Psoas muscle (tissue), 8 donors: Measurements from ENCODE around the gene PLET1. TPM values are rescaled to one million over a fixed set of nuclear protein-coding genes. Genes with fewer than 3 reads are reported as not detected.

Experiments used
- ATAC-seq, 4 donors: fragments of 200-7000 bp; cut with Tn5 transposase; one replicate each; pipeline ENCODE4 v1.9.1; 2020; ENCODE audit warnings: moderate library complexity in 3 of 4, mild to moderate bottlenecking in 2 of 4
- DNase-seq, 2 donors: peaks; one replicate each; pipeline ENCODE4 v3.0.0-alpha.2; 2020
- H3K27ac ChIP-seq: fragments of 200-600 bp; one replicate; pipeline ENCODE4 v1.8.0; 2022
- H3K27me3 ChIP-seq, 3 donors: fragments of 200-600 bp in 1 of 3; one replicate each; pipeline versions ENCODE4 v1.6.1 to v1.8.0; 2013 to 2022; ENCODE audit warnings: low read length in 2 of 3, mild to moderate bottlenecking in 2 of 3, moderate library complexity in 1 of 3; ENCODE audit not compliant: insufficient read depth in 3 of 3
- H3K36me3 ChIP-seq, 2 donors: fragments of 200-600 bp in 1 of 2; one replicate each; pipeline versions ENCODE4 v1.6.1 to v1.8.0; 2013 to 2022; ENCODE audit warnings: low read depth in 1 of 2, mild to moderate bottlenecking in 1 of 2, moderate library complexity in 1 of 2; ENCODE audit not compliant: insufficient read depth in 1 of 2
- H3K4me1 ChIP-seq: fragments of 200-600 bp; one replicate; pipeline ENCODE4 v1.8.0; 2022
- H3K4me3 ChIP-seq: fragments of 200-600 bp; one replicate; pipeline ENCODE4 v1.8.0; 2022; ENCODE audit warnings: mild to moderate bottlenecking
- H3K9me3 ChIP-seq: fragments of 200-600 bp; one replicate; pipeline ENCODE4 v1.8.0; 2022
- CTCF ChIP-seq: fragments of 200-600 bp; IDR thresholded peaks from one replicate; pipeline ENCODE4 v1.8.0; 2022; ENCODE audit warnings: antibody characterized with exemption
- WGBS, 3 donors: extraction: QIAGEN DNeasy Blood & Tissue Kit; methylation state at CpG; one replicate each; pipeline versions ENCODE4 v1.1.6 to v1.1.7; 2013; 5-methylcytosine and 5-hydroxymethylcytosine counted together
- intact Hi-C, 2 donors: fragments of 100-400 bp; cut with DNase I; formaldehyde crosslinking; loops; one replicate each; pipeline versions ENCODE4 v1.11.0 to v1.14.2; 2022
- polyA plus RNA-seq, 3 donors: library from polyadenylated mRNA; stranded (reverse); fragments of 200-250 nt; gene quantifications; one replicate each; pipeline ENCODE4 v1.2.3, GENCODE V29; 2013
- total RNA-seq, 4 donors: library from RNA; stranded (reverse); fragmentation: NEBNext Ultra II Directional in 2 of 4; extraction: Animal tissue kit (Norgen Biotek cat#: 25700) in 2 of 4; gene quantifications; one replicate each; pipeline versions ENCODE4 v1.2.1 to v1.2.4, GENCODE V29; 2021 to 2023
- donor health status: healthy with polysubstance abuse.
- donor health status: DM: no; HTN: no; CAD: no; lungs with moderate emphysema.
- donor health status: Bipolar disorder and iron deficiency.
- donor health status: healthy.
- donor health status: DM: yes; HTN: yes; CAD: no.
- donor health status: DM: no; HTN: no; CAD: no.
- donor health status: DM: no; HTN: no; CAD: no.
- donor health status: DM: yes; HTN: yes; CAD: no.

Gene PLET1
- total and polyA plus RNA-seq, 7 donors = not detected

- TF ChIP-seq CTCF = no peak
- WGBS, 3 donors = 94 to 96% (median 94%) methylated on average over 4 of the region's 4 CpGs
- no peak for DNase-seq
- Histone ChIP-seq H3K4me1 (no peaks in the 10 kb centered on the region), H3K4me3 (no peak overlapping the region), H3K27me3 (no peaks in the 10 kb centered on the region), H3K36me3 (peaks cover 0 to 50% of the 10 kb centered on the region in 2 donors), H3K27ac (no peak overlapping the region), H3K9me3 (no peaks in the 10 kb centered on the region)
- intact Hi-C loops = loop anchor here in 1 of 2 donors (10.0 kb wide), 1 partner anchor 341 kb away; no protein-coding TSS in a partner anchor
- no peak for ATAC-seq
Observed at GRCh38 chr11:112213753-112214152, 46.9 kb downstream of the PLET1 start.

GRCh38 chr11:112212710-112213109 lies 48.0 kb downstream of the PLET1 start:
- ATAC-seq (no peak), DNase-seq (no peak)
- Histone ChIP-seq H3K4me1 (no peaks in the 10 kb centered on the region), H3K27ac (no peak overlapping the region), H3K9me3 (no peaks in the 10 kb centered on the region), H3K36me3 (peaks cover 0 to 40% of the 10 kb centered on the region in 2 donors), H3K4me3 (no peak overlapping the region), H3K27me3 (no peaks in the 10 kb centered on the region)
- no peak for TF ChIP-seq CTCF
- intact Hi-C loops = loop anchor here in 1 of 2 donors (10.0 kb wide), 1 partner anchor 342 kb away; no protein-coding TSS in a partner anchor

GRCh38 chr11:112212290-112212689 lies 48.4 kb downstream of the PLET1 start:
- ATAC-seq (no peak), DNase-seq (no peak)
- Histone ChIP-seq H3K36me3 (peaks cover 0 to 39% of the 10 kb centered on the region in 2 donors), H3K9me3 (no peaks in the 10 kb centered on the region), H3K27me3 (no peaks in the 10 kb centered on the region), H3K27ac (no peak overlapping the region), H3K4me3 (no peak overlapping the region), H3K4me1 (no peaks in the 10 kb centered on the region)
- 96 to 97% (median 97%) methylated on average over 3 of the region's 3 CpGs for WGBS, 3 donors
- no peak for TF ChIP-seq CTCF
- intact Hi-C loops = loop anchor here in 1 of 2 donors (10.0 kb wide), 1 partner anchor 343 kb away; no protein-coding TSS in a partner anchor

GRCh38 chr11:112211536-112211935 lies 49.1 kb downstream of the PLET1 start:
- Histone ChIP-seq H3K27ac (no peak overlapping the region), H3K9me3 (no peaks in the 10 kb centered on the region), H3K27me3 (no peaks in the 10 kb centered on the region), H3K36me3 (peaks cover 0 to 33% of the 10 kb centered on the region in 2 donors), H3K4me3 (no peak overlapping the region), H3K4me1 (no peaks in the 10 kb centered on the region)
- DNase-seq (no peak), ATAC-seq (no peak)
- intact Hi-C loops = loop anchor here in 1 of 2 donors (10.0 kb wide), 1 partner anchor 343 kb away; no protein-coding TSS in a partner anchor
- 49 to 55% (median 52%) methylated on average over 2 of the region's 2 CpGs for WGBS, 3 donors
- no peak for TF ChIP-seq CTCF

GRCh38 chr11:112210890-112211289 lies 49.8 kb downstream of the PLET1 start:
- no peak for TF ChIP-seq CTCF
- Histone ChIP-seq H3K4me1 (no peaks in the 10 kb centered on the region), H3K27me3 (no peaks in the 10 kb centered on the region), H3K4me3 (no peak overlapping the region), H3K27ac (no peak overlapping the region), H3K36me3 (peaks cover 0 to 28% of the 10 kb centered on the region in 2 donors), H3K9me3 (no peaks in the 10 kb centered on the region)
- intact Hi-C loops = loop anchor here in 1 of 2 donors (10.0 kb wide), 1 partner anchor 344 kb away; no protein-coding TSS in a partner anchor
- ATAC-seq (no peak), DNase-seq (no peak)
- 72 to 78% (median 73%) methylated on average over 1 of the region's 1 CpG for WGBS, 3 donors
